Peyer's patch (tissue), 4 donors: ENCODE measurements around the gene CPSF6.

Source experiments
- POLR2A ChIP-seq, 2 donors: fragments of 450-650 bp; IDR thresholded peaks; one replicate each; pipeline ENCODE4 v1.5.1; 2017; ENCODE audit warnings: antibody characterized with exemption in 2 of 2, mild to moderate bottlenecking in 2 of 2, moderate library complexity in 2 of 2
- TF ChIP-seq, protein P1 (sequence below), 6 experiments: fragments of 450-650 bp in 4 of 6; fragments of 200-600 bp in 2 of 6; sonication (generic) in 1 of 6; IDR thresholded peaks; one replicate each; pipeline ENCODE4 v1.5.1; 2017 to 2019; ENCODE audit warnings: antibody characterized with exemption in 6 of 6, mild to moderate bottlenecking in 3 of 6, moderate library complexity in 1 of 6

DNA sequence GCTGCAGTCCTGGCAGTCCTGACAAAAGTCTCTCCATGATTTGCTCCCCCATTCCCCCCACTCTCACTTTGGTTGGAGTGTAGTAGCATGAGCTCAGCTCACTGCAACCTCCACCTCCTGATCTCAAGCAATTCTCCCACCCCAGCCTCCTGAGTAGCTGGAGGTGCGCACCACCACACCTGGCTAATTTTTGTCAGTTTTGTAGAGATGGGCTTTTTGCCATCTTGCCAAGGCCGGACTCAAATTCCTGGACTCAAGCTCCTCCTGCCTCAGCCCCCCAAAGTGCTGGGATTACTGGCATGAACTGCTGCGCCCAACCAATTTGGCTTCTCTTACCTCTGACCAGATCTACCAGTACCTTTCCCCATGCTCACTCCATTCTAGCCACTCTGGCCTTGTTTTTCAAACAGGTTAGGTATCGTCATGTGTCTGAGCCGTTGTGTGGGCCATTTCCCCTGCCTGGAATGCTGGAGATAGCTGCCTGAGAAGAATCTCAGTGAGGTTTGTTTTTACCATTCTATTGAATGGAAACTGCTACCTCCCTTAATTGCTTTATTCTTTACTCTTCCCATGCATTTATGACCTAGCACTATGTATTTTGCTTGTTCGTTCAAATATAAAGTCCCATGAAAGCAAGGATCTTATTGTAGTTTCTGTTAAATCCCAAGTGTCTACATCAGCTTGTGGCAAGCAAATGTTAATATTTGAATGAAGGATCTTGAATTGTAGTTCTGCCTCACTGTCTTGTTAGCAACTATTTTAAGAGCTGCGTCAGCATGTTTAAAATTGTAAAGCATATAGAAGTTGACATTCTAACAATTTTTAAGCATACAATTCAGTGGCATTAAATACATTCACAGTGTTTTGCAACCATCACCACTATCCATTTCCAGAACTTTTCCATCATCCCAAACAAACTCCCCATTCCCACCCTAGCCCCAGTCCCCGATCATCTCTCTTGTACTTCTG is 39.7 kb downstream of the CPSF6 start:
- no peak for TF ChIP-seq POLR2A (IDR thresholded peaks at IDR 0.05)
- TF ChIP-seq, protein P1, sequence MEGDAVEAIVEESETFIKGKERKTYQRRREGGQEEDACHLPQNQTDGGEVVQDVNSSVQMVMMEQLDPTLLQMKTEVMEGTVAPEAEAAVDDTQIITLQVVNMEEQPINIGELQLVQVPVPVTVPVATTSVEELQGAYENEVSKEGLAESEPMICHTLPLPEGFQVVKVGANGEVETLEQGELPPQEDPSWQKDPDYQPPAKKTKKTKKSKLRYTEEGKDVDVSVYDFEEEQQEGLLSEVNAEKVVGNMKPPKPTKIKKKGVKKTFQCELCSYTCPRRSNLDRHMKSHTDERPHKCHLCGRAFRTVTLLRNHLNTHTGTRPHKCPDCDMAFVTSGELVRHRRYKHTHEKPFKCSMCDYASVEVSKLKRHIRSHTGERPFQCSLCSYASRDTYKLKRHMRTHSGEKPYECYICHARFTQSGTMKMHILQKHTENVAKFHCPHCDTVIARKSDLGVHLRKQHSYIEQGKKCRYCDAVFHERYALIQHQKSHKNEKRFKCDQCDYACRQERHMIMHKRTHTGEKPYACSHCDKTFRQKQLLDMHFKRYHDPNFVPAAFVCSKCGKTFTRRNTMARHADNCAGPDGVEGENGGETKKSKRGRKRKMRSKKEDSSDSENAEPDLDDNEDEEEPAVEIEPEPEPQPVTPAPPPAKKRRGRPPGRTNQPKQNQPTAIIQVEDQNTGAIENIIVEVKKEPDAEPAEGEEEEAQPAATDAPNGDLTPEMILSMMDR (IDR thresholded peaks at IDR 0.05), result no peak
